GM19043 (cell line): ENCODE measurements around the gene IFIT2.

Experiments used
- ATAC-seq: cut with Tn5 transposase; IDR thresholded peaks from one replicate; pipeline ENCODE4 v1.9.1; 2021; ENCODE audit warnings: low read depth; ENCODE audit not compliant: unreplicated experiment

Gene IFIT2

DNA sequence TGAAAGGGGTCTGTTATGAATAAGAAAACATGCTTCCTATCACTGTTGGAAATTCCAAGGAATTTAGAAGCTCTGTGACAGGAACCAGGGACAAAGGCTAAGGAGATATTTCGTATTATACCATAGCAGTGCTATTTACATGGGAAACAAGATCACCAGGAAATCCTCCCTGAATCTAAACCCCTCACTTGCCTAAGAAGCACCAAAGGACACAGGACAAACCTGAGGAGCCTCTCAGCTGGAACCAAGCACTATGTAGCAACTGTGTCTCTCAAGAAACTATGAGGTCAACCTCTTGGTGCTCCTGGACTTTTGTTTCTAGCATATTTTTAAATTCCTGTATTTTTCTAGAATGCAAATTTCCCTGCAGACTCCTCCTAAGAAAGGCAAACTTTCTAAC is 55.2 kb downstream of the IFIT2 start:
- ATAC-seq: no peak

- no peak for ATAC-seq
Observed at GRCh38 chr10:89357975-89358374, 56.1 kb downstream of the IFIT2 start.
